ENCODE measurements around the gene RYR2. TPM values are rescaled to one million over a fixed set of nuclear protein-coding genes. Genes with fewer than 3 reads are reported as not detected.
"Not testable (repeated sequence)": the region's sequence is repeated elsewhere in the genome, so short reads cannot be mapped to it uniquely, and the experiment has no call there.

RYR2 gene
- total RNA-seq, 1 donor from 2014 or later: 0.02 TPM

GRCh38 chr1:237277994-237278393 lies 236.0 kb downstream of the RYR2 start:
- intact Hi-C loops (cut with micrococcal nuclease); H3K27me3 Mint-ChIP-seq; H3K4me1 Mint-ChIP-seq; H3K36me3 Mint-ChIP-seq (ENCODE audit: low read depth); H3K9me3 Mint-ChIP-seq; DNase-seq; H3K27ac Mint-ChIP-seq; H3K4me3 Mint-ChIP-seq: not testable (repeated sequence)

- H3K4me3 Mint-ChIP-seq: no peak overlapping the region
- H3K9me3 Mint-ChIP-seq: no peaks in the 10 kb centered on the region
- no peaks in the 10 kb centered on the region for H3K36me3 Mint-ChIP-seq (ENCODE audit: low read depth)
- DNase-seq: no peak
- no peaks in the 10 kb centered on the region for H3K4me1 Mint-ChIP-seq
- intact Hi-C loops (cut with micrococcal nuclease): no loop called here
- H3K27me3 Mint-ChIP-seq: no peaks in the 10 kb centered on the region
- H3K27ac Mint-ChIP-seq: no peak overlapping the region
Observed at GRCh38 chr1:237279629-237280028, 237.6 kb downstream of the RYR2 start.

- H3K27ac Mint-ChIP-seq: no peak overlapping the region
- H3K36me3 Mint-ChIP-seq (ENCODE audit: low read depth): no peaks in the 10 kb centered on the region
- no peaks in the 10 kb centered on the region for H3K9me3 Mint-ChIP-seq
- H3K4me3 Mint-ChIP-seq: no peak overlapping the region
- intact Hi-C loops (cut with micrococcal nuclease): no loop called here
- no peak for DNase-seq
- H3K27me3 Mint-ChIP-seq: no peaks in the 10 kb centered on the region
- H3K4me1 Mint-ChIP-seq: no peaks in the 10 kb centered on the region
Observed at GRCh38 chr1:237281481-237281880, 239.5 kb downstream of the RYR2 start.

- Mint-ChIP-seq H3K4me1 (no peaks in the 10 kb centered on the region), H3K9me3 (no peaks in the 10 kb centered on the region), H3K27me3 (no peaks in the 10 kb centered on the region), H3K4me3 (no peak overlapping the region), H3K36me3 (ENCODE audit: low read depth) (no peaks in the 10 kb centered on the region), H3K27ac (no peak overlapping the region)
- intact Hi-C loops (cut with micrococcal nuclease): no loop called here
- no peak for DNase-seq
Observed at GRCh38 chr1:237282208-237282783, 240.3 kb downstream of the RYR2 start.

GRCh38 chr1:237287876-237288521 lies 246.0 kb downstream of the RYR2 start:
- intact Hi-C loops (cut with micrococcal nuclease): no loop called here
- DNase-seq: peak; percentile 29
- Mint-ChIP-seq H3K9me3 (no peaks in the 10 kb centered on the region), H3K36me3 (ENCODE audit: low read depth) (no peaks in the 10 kb centered on the region), H3K27me3 (no peaks in the 10 kb centered on the region), H3K4me3 (no peak overlapping the region), H3K27ac (no peak overlapping the region), H3K4me1 (no peaks in the 10 kb centered on the region)

- Mint-ChIP-seq H3K36me3 (ENCODE audit: low read depth) (no peaks in the 10 kb centered on the region), H3K9me3 (no peaks in the 10 kb centered on the region), H3K4me3 (no peak overlapping the region), H3K4me1 (no peaks in the 10 kb centered on the region), H3K27me3 (no peaks in the 10 kb centered on the region), H3K27ac (no peak overlapping the region)
- intact Hi-C loops (cut with micrococcal nuclease): no loop called here
- DNase-seq: no peak
Observed at GRCh38 chr1:237293804-237294203, 251.8 kb downstream of the RYR2 start.

- DNase-seq: no peak
- Mint-ChIP-seq H3K4me1 (no peaks in the 10 kb centered on the region), H3K36me3 (ENCODE audit: low read depth) (no peaks in the 10 kb centered on the region), H3K27me3 (no peaks in the 10 kb centered on the region), H3K27ac (no peak overlapping the region), H3K9me3 (no peaks in the 10 kb centered on the region), H3K4me3 (no peak overlapping the region)
- intact Hi-C loops (cut with micrococcal nuclease): no loop called here
Observed at GRCh38 chr1:237296861-237297260, 254.9 kb downstream of the RYR2 start.

GRCh38 chr1:237300642-237301041 lies 258.7 kb downstream of the RYR2 start:
- H3K9me3 Mint-ChIP-seq: no peaks in the 10 kb centered on the region
- no peaks in the 10 kb centered on the region for H3K36me3 Mint-ChIP-seq (ENCODE audit: low read depth)
- no peaks in the 10 kb centered on the region for H3K4me1 Mint-ChIP-seq
- H3K4me3 Mint-ChIP-seq: no peak overlapping the region
- H3K27me3 Mint-ChIP-seq: no peaks in the 10 kb centered on the region
- no peak for DNase-seq
- H3K27ac Mint-ChIP-seq: no peak overlapping the region
- intact Hi-C loops (cut with micrococcal nuclease): no loop called here

GRCh38 chr1:237303929-237304328 lies 261.9 kb downstream of the RYR2 start:
- no peaks in the 10 kb centered on the region for H3K36me3 Mint-ChIP-seq (ENCODE audit: low read depth)
- H3K4me1 Mint-ChIP-seq: no peaks in the 10 kb centered on the region
- H3K27me3 Mint-ChIP-seq: no peaks in the 10 kb centered on the region
- intact Hi-C loops (cut with micrococcal nuclease): no loop called here
- no peaks in the 10 kb centered on the region for H3K9me3 Mint-ChIP-seq
- DNase-seq: no peak
- H3K4me3 Mint-ChIP-seq: no peak overlapping the region
- H3K27ac Mint-ChIP-seq: no peak overlapping the region

- no peak for DNase-seq
Observed at GRCh38 chr1:237306726-237307125, 264.7 kb downstream of the RYR2 start.

GRCh38 chr1:237309595-237310118 lies 267.7 kb downstream of the RYR2 start:
- Mint-ChIP-seq H3K4me1 (no peaks in the 10 kb centered on the region), H3K27ac (no peak overlapping the region), H3K4me3 (no peak overlapping the region), H3K27me3 (no peaks in the 10 kb centered on the region), H3K36me3 (ENCODE audit: low read depth) (no peaks in the 10 kb centered on the region), H3K9me3 (no peaks in the 10 kb centered on the region)
- no peak for DNase-seq
- intact Hi-C loops (cut with micrococcal nuclease): no loop called here

More at GRCh38 chr1:237306726-237307125, 264.7 kb downstream of the RYR2 start:
- no peaks in the 10 kb centered on the region for H3K4me1 Mint-ChIP-seq
- no peaks in the 10 kb centered on the region for H3K36me3 Mint-ChIP-seq (ENCODE audit: low read depth)
- intact Hi-C loops (cut with micrococcal nuclease): no loop called here
- H3K27me3 Mint-ChIP-seq: no peaks in the 10 kb centered on the region
- no peaks in the 10 kb centered on the region for H3K9me3 Mint-ChIP-seq
- H3K27ac Mint-ChIP-seq: no peak overlapping the region
- H3K4me3 Mint-ChIP-seq: no peak overlapping the region

GRCh38 chr1:237316352-237316751 lies 274.4 kb downstream of the RYR2 start:
- DNase-seq: no peak
- intact Hi-C loops (cut with micrococcal nuclease): no loop called here
- H3K9me3 Mint-ChIP-seq: no peaks in the 10 kb centered on the region
- no peaks in the 10 kb centered on the region for H3K4me1 Mint-ChIP-seq
- H3K27me3 Mint-ChIP-seq: no peaks in the 10 kb centered on the region
- H3K27ac Mint-ChIP-seq: no peak overlapping the region
- no peak overlapping the region for H3K4me3 Mint-ChIP-seq
- H3K36me3 Mint-ChIP-seq (ENCODE audit: low read depth): no peaks in the 10 kb centered on the region

- no peak overlapping the region for H3K4me3 Mint-ChIP-seq
- no peaks in the 10 kb centered on the region for H3K27me3 Mint-ChIP-seq
- DNase-seq: no peak
- no peaks in the 10 kb centered on the region for H3K36me3 Mint-ChIP-seq (ENCODE audit: low read depth)
- intact Hi-C loops (cut with micrococcal nuclease): no loop called here
- H3K27ac Mint-ChIP-seq: no peak overlapping the region
- no peaks in the 10 kb centered on the region for H3K4me1 Mint-ChIP-seq
- H3K9me3 Mint-ChIP-seq: no peaks in the 10 kb centered on the region
Observed at GRCh38 chr1:237318748-237319147, 276.8 kb downstream of the RYR2 start.

- Mint-ChIP-seq H3K4me1 (no peaks in the 10 kb centered on the region), H3K4me3 (no peak overlapping the region), H3K27me3 (no peaks in the 10 kb centered on the region), H3K36me3 (ENCODE audit: low read depth) (no peaks in the 10 kb centered on the region), H3K9me3 (no peaks in the 10 kb centered on the region), H3K27ac (no peak overlapping the region)
- intact Hi-C loops (cut with micrococcal nuclease): no loop called here
- no peak for DNase-seq
Observed at GRCh38 chr1:237320890-237321289, 278.9 kb downstream of the RYR2 start.

- Mint-ChIP-seq H3K4me1 (no peaks in the 10 kb centered on the region), H3K9me3 (no peaks in the 10 kb centered on the region), H3K27me3 (no peaks in the 10 kb centered on the region), H3K4me3 (no peak overlapping the region), H3K36me3 (ENCODE audit: low read depth) (no peaks in the 10 kb centered on the region), H3K27ac (no peak overlapping the region)
- no peak for DNase-seq
- intact Hi-C loops (cut with micrococcal nuclease): no loop called here
Observed at GRCh38 chr1:237324226-237324625, 282.2 kb downstream of the RYR2 start.
